A673 (cell line): ENCODE results near the gene ATG14. TPM values are rescaled to one million over a fixed set of nuclear protein-coding genes. Genes with fewer than 3 reads are reported as not detected.
A peak's percentile ranks its signal among the peaks of the same experiment; 100 is the strongest.

Experiments
- BruUV-seq: library from RNA; stranded (reverse); fragments of 400-500 nt; replicated peaks from 2 replicates; lab custom pipeline; 2021; lab: Mats Ljungman, UMichigan
- CTCF ChIA-PET: fragments of 300-600 bp; sonication (Branson Sonifier 250); formaldehyde crosslinking; loops from one replicate; lab custom pipeline; 2022; ENCODE audit warnings: antibody characterized with exemption; lab: Charles Lee
- POLR2A ChIA-PET: fragments of 300-600 bp; sonication (Branson Sonifier 250); formaldehyde crosslinking; loops from one replicate; lab custom pipeline; 2022; ENCODE audit warnings: antibody characterized with exemption; ENCODE audit not compliant: low non-redundant PET; lab: Charles Lee
- DNase-seq: peaks from one replicate; pipeline ENCODE4 v3.0.0-alpha.2; 2015; ENCODE audit warnings: low spot score
- H3K27ac ChIP-seq: fragments of 200-600 bp; sonication (generic); 2 replicates; pipeline ENCODE4 v1.5.1; 2016; ENCODE audit warnings: mixed run types, low read depth, mild to moderate bottlenecking, mixed read lengths, antibody characterized with exemption, low read length; ENCODE audit not compliant: poor library complexity, severe bottlenecking
- H3K27me3 ChIP-seq: fragments of 200-600 bp; sonication (generic); replicated peaks from 2 replicates; pipeline ENCODE4 v1.6.1; 2017; ENCODE audit warnings: mixed run types, low read depth, mild to moderate bottlenecking, mixed read lengths, antibody characterized with exemption, low read length; ENCODE audit not compliant: insufficient read depth, poor library complexity
- H3K36me3 ChIP-seq: fragments of 200-600 bp; sonication (generic); 2 replicates; pipeline ENCODE4 v1.6.1; 2016; ENCODE audit warnings: mixed run types, mild to moderate bottlenecking, mixed read lengths, antibody characterized with exemption, low read length; ENCODE audit not compliant: insufficient read depth, poor library complexity, severe bottlenecking
- H3K4me1 ChIP-seq: fragments of 200-600 bp; sonication (generic); 2 replicates; pipeline ENCODE4 v1.6.1; 2017; ENCODE audit warnings: mixed run types, mild to moderate bottlenecking, mixed read lengths, antibody characterized with exemption, low read length; ENCODE audit not compliant: insufficient read depth, poor library complexity, severe bottlenecking
- H3K4me3 ChIP-seq: fragments of 200-600 bp; sonication (generic); 2 replicates; pipeline ENCODE4 v1.5.1; 2016; ENCODE audit warnings: low read depth, mixed run types, mild to moderate bottlenecking, mixed read lengths, low read length; ENCODE audit not compliant: poor library complexity, severe bottlenecking
- H3K9me3 ChIP-seq: fragments of 200-600 bp; sonication (generic); 2 replicates; pipeline ENCODE4 v1.6.1; 2016; ENCODE audit warnings: mixed run types, low read depth, mild to moderate bottlenecking, mixed read lengths, antibody characterized with exemption, low read length; ENCODE audit not compliant: poor library complexity, severe bottlenecking
- EZH2 ChIP-seq: fragments of 200-600 bp; sonication (generic); IDR thresholded peaks from 2 replicates; pipeline ENCODE4 v1.6.1; 2017; ENCODE audit warnings: borderline replicate concordance, low read depth, mild to moderate bottlenecking, mixed read lengths, antibody characterized with exemption, low read length; ENCODE audit not compliant: poor library complexity, severe bottlenecking
- intact Hi-C: fragments of 100-400 bp; cut with micrococcal nuclease; formaldehyde crosslinking; loops from one replicate; pipeline ENCODE4 v1.10.0; 2022; ENCODE audit not compliant: unreplicated experiment
- total RNA-seq: library from RNA; stranded (reverse); gene quantifications from 2 replicates; pipeline ENCODE4 v1.2.3, GENCODE V29; 2021
- TF ChIP-seq, protein P1 (sequence below): fragments of 300-800, 200-600 bp; sonication (generic); conservative IDR thresholded peaks from 2 replicates; pipeline ENCODE4 v1.5.1; 2017; ENCODE audit warnings: low read depth, mild to moderate bottlenecking, antibody characterized with exemption, low read length, moderate library complexity, mixed read lengths

Gene ATG14
- total RNA-seq, 1 experiment from 2014 or later: 10.4 TPM

- POLR2A ChIA-PET: interaction anchor here (0.5 to 0.6 kb wide), 2 partner anchors 57 to 157 kb away, joined by 3 to 6 read pairs; no protein-coding TSS in a partner anchor
- Histone ChIP-seq H3K9me3 (no peaks in the 10 kb centered on the region), H3K36me3 (no peaks in the 10 kb centered on the region), H3K4me3 (peak overlapping the region; percentile 81), H3K27me3 (no peaks in the 10 kb centered on the region), H3K4me1 (peaks cover 7% of the 10 kb centered on the region), H3K27ac (peak overlapping the region; percentile 74)
- intact Hi-C loops: no loop called here
- no peak for DNase-seq
- TF ChIP-seq, protein P1, sequence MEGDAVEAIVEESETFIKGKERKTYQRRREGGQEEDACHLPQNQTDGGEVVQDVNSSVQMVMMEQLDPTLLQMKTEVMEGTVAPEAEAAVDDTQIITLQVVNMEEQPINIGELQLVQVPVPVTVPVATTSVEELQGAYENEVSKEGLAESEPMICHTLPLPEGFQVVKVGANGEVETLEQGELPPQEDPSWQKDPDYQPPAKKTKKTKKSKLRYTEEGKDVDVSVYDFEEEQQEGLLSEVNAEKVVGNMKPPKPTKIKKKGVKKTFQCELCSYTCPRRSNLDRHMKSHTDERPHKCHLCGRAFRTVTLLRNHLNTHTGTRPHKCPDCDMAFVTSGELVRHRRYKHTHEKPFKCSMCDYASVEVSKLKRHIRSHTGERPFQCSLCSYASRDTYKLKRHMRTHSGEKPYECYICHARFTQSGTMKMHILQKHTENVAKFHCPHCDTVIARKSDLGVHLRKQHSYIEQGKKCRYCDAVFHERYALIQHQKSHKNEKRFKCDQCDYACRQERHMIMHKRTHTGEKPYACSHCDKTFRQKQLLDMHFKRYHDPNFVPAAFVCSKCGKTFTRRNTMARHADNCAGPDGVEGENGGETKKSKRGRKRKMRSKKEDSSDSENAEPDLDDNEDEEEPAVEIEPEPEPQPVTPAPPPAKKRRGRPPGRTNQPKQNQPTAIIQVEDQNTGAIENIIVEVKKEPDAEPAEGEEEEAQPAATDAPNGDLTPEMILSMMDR: no peak
- TF ChIP-seq EZH2: no peak
- CTCF ChIA-PET: no interaction called here
- no TSS peak for BruUV-seq
These were observed 754 bp downstream of the ATG14 start for GRCh38 chr14:55410876-55411275.

GRCh38 chr14:55404173-55404854 is 7.3 kb downstream of the ATG14 start:
- DNase-seq: no peak
- no TSS peak for BruUV-seq
- H3K4me3 ChIP-seq: no peak overlapping the region
- H3K27me3 ChIP-seq: no peaks in the 10 kb centered on the region
- ChIA-PET CTCF (no interaction called here), POLR2A (no interaction called here)
- no peak for TF ChIP-seq EZH2
- TF ChIP-seq, protein P1: no peak
- no peak overlapping the region for H3K27ac ChIP-seq
- intact Hi-C loops: no loop called here
- no peaks in the 10 kb centered on the region for H3K36me3 ChIP-seq
- H3K9me3 ChIP-seq: no peaks in the 10 kb centered on the region
- H3K4me1 ChIP-seq: no peaks in the 10 kb centered on the region

DNA sequence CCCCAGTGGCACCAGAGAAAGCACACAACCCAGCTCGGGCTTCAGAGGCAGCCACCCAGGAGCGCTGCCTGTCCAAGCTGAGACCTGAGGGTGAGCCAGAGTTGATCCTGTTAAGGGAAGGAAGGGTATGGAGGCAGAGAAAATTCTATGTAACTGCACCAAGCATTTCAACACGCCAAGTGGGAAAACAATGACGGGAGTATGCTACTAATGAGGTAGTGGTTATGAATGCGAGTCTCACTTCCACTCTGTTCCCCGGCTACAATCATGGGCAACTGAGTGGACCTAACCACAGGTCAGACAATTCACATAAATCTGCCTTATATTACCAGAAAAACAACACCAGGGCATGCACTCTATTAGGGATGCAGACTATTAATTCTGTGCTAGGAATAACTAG is 9.9 kb downstream of the ATG14 start:
- BruUV-seq: no TSS peak
- H3K27ac ChIP-seq: no peak overlapping the region
- TF ChIP-seq, protein P1: no peak
- TF ChIP-seq EZH2: no peak
- intact Hi-C loops: no loop called here
- no peaks in the 10 kb centered on the region for H3K4me1 ChIP-seq
- H3K4me3 ChIP-seq: no peak overlapping the region
- CTCF ChIA-PET: no interaction called here
- no peaks in the 10 kb centered on the region for H3K36me3 ChIP-seq
- POLR2A ChIA-PET: no interaction called here
- H3K27me3 ChIP-seq: no peaks in the 10 kb centered on the region
- no peak for DNase-seq
- no peaks in the 10 kb centered on the region for H3K9me3 ChIP-seq
